Smooth muscle cell (in vitro differentiated cells): ENCODE results near the gene FGF14. TPM values are rescaled to one million over a fixed set of nuclear protein-coding genes. Genes with fewer than 3 reads are reported as not detected.

Experiments used
- DNase-seq: peaks from one replicate; lab custom pipeline; 2025; ENCODE audit not compliant: unreplicated experiment; lab: John Stamatoyannopoulos, UW
- H2AFZ ChIP-seq: fragments of 200-600 bp; sonication (generic); 2 replicates; pipeline ENCODE4 v1.6.0; 2016; ENCODE audit warnings: antibody characterized with exemption, low read depth, mild to moderate bottlenecking
- H3F3A ChIP-seq: fragments of 200-600 bp; sonication (generic); 2 replicates; pipeline ENCODE4 v1.6.0; 2017; ENCODE audit warnings: antibody characterized with exemption, low read depth
- H3K27ac ChIP-seq: fragments of 200-600 bp; sonication (generic); 2 replicates; pipeline ENCODE4 v1.5.1; 2016; ENCODE audit warnings: low read depth, mild to moderate bottlenecking
- H3K27me3 ChIP-seq: fragments of 200-600 bp; sonication (generic); 2 replicates; pipeline ENCODE4 v1.6.1; 2016; ENCODE audit warnings: low read depth, mild to moderate bottlenecking
- H3K36me3 ChIP-seq: fragments of 200-600 bp; sonication (generic); 2 replicates; pipeline ENCODE4 v1.5.1; 2016; ENCODE audit warnings: low read depth
- H3K4me1 ChIP-seq: fragments of 200-600 bp; sonication (generic); 2 replicates; pipeline ENCODE4 v1.5.1; 2016; ENCODE audit warnings: low read depth
- H3K4me2 ChIP-seq: fragments of 200-600 bp; sonication (generic); 2 replicates; pipeline ENCODE4 v1.6.0; 2016; ENCODE audit warnings: mild to moderate bottlenecking
- H3K4me3 ChIP-seq: fragments of 200-600 bp; sonication (generic); 2 replicates; pipeline ENCODE4 v1.5.1; 2016; ENCODE audit warnings: mild to moderate bottlenecking
- H3K79me2 ChIP-seq: fragments of 200-600 bp; sonication (generic); 2 replicates; pipeline ENCODE4 v1.6.0; 2016; ENCODE audit warnings: low read depth, mild to moderate bottlenecking
- H3K9ac ChIP-seq: fragments of 200-600 bp; sonication (generic); 2 replicates; pipeline ENCODE4 v1.6.0; 2016; ENCODE audit warnings: low read depth
- H3K9me3 ChIP-seq: fragments of 200-600 bp; sonication (generic); replicated peaks from 2 replicates; pipeline ENCODE4 v1.5.1; 2016; ENCODE audit warnings: low read depth
- H4K20me1 ChIP-seq: fragments of 200-600 bp; sonication (generic); 2 replicates; pipeline ENCODE4 v1.6.0; 2016; ENCODE audit warnings: low read depth
- CTCF ChIP-seq: fragments of 200-600 bp; sonication (generic); IDR thresholded peaks from 2 replicates; pipeline ENCODE4 v1.5.1; 2017; ENCODE audit warnings: borderline replicate concordance, mild to moderate bottlenecking, antibody characterized with exemption; ENCODE audit not compliant: insufficient read depth, poor library complexity, severe bottlenecking
- WGBS: methylation state at CpG from one replicate; pipeline ENCODE4 v1.1.7; 2016; ENCODE audit warnings: low lambda C conversion rate; 5-methylcytosine and 5-hydroxymethylcytosine counted together
- polyA plus RNA-seq: library from polyadenylated mRNA; unstranded; fragments of >200 nt; fragmentation: Nextera tagmentation; extraction: Ambion mirVana; gene quantifications from 2 replicates; pipeline ENCODE4 v1.2.1, GENCODE V29; 2016
- total RNA-seq: library from RNA; depleted of rRNA; stranded (reverse); fragments of >200 nt; gene quantifications from 2 replicates; pipeline ENCODE4 v1.2.3, GENCODE V29; 2014

Gene FGF14
- total and polyA plus RNA-seq, 2 experiments from 2014 or later = 0.23 TPM; not detected in 1

GRCh38 chr13:102374233-102374632, 27.6 kb downstream of the FGF14 start:
- Histone ChIP-seq H3F3A (no peaks in the 10 kb centered on the region), H3K27me3 (no peaks in the 10 kb centered on the region), H3K27ac (no peak overlapping the region), H3K36me3 (no peaks in the 10 kb centered on the region), H3K79me2 (no peaks in the 10 kb centered on the region), H3K9ac (no peak overlapping the region), H3K4me2 (no peak overlapping the region), H3K4me3 (no peak overlapping the region), H3K9me3 (no peaks in the 10 kb centered on the region), H3K4me1 (peaks cover 2% of the 10 kb centered on the region), H4K20me1 (no peaks in the 10 kb centered on the region), H2AFZ (no peak overlapping the region)
- no peak for DNase-seq
- TF ChIP-seq CTCF = no peak

GRCh38 chr13:102373221-102373620, 28.6 kb downstream of the FGF14 start:
- no peak overlapping the region for H3K27ac ChIP-seq
- H3K9me3 ChIP-seq = no peaks in the 10 kb centered on the region
- TF ChIP-seq CTCF = no peak

GRCh38 chr13:102369302-102369701, 32.5 kb downstream of the FGF14 start:
- H3K27ac ChIP-seq = no peak overlapping the region
- H3K4me2 ChIP-seq = no peak overlapping the region
- H3K9ac ChIP-seq = no peak overlapping the region
- no peaks in the 10 kb centered on the region for H3K36me3 ChIP-seq
- H3K79me2 ChIP-seq = no peaks in the 10 kb centered on the region
- no peaks in the 10 kb centered on the region for H3K4me1 ChIP-seq
- no peaks in the 10 kb centered on the region for H3F3A ChIP-seq
- H3K27me3 ChIP-seq = no peaks in the 10 kb centered on the region
- TF ChIP-seq CTCF = no peak
- no peaks in the 10 kb centered on the region for H3K9me3 ChIP-seq
- no peak overlapping the region for H3K4me3 ChIP-seq
- no peak overlapping the region for H2AFZ ChIP-seq
- 82% methylated on average over 2 of the region's 2 CpGs for whole genome bisulfite sequencing
- no peak for DNase-seq
- no peaks in the 10 kb centered on the region for H4K20me1 ChIP-seq

More at GRCh38 chr13:102373221-102373620, 28.6 kb downstream of the FGF14 start:
- H4K20me1 ChIP-seq = no peaks in the 10 kb centered on the region
- H3K27me3 ChIP-seq = no peaks in the 10 kb centered on the region
- H3K4me3 ChIP-seq = no peak overlapping the region
- H3K4me2 ChIP-seq = no peak overlapping the region
- H3F3A ChIP-seq = no peaks in the 10 kb centered on the region
- no peaks in the 10 kb centered on the region for H3K36me3 ChIP-seq
- no peak for DNase-seq
- no peaks in the 10 kb centered on the region for H3K79me2 ChIP-seq
- peaks cover 2% of the 10 kb centered on the region for H3K4me1 ChIP-seq
- no peak overlapping the region for H2AFZ ChIP-seq
- no peak overlapping the region for H3K9ac ChIP-seq

- no peaks in the 10 kb centered on the region for H3K79me2 ChIP-seq
- no peaks in the 10 kb centered on the region for H3K36me3 ChIP-seq
- no peak overlapping the region for H3K27ac ChIP-seq
- 90% methylated on average over 14 of the region's 14 CpGs for whole genome bisulfite sequencing
- no peak for DNase-seq
- H3K27me3 ChIP-seq = no peaks in the 10 kb centered on the region
- H3K4me2 ChIP-seq = no peak overlapping the region
- no peak overlapping the region for H2AFZ ChIP-seq
- H3K9ac ChIP-seq = no peak overlapping the region
- no peaks in the 10 kb centered on the region for H4K20me1 ChIP-seq
- no peaks in the 10 kb centered on the region for H3K4me1 ChIP-seq
- no peaks in the 10 kb centered on the region for H3K9me3 ChIP-seq
- no peaks in the 10 kb centered on the region for H3F3A ChIP-seq
- no peak overlapping the region for H3K4me3 ChIP-seq
- no peak for TF ChIP-seq CTCF
Measured at GRCh38 chr13:102367836-102368235, 34.0 kb downstream of the FGF14 start.
